LNCaP clone FGC (cell line): ENCODE results near the gene CSNK1G1.
A peak's percentile ranks its signal among the peaks of the same experiment; 100 is the strongest.
"Not testable (repeated sequence)": the region's sequence is repeated elsewhere in the genome, so short reads cannot be mapped to it uniquely, and the experiment has no call there.

Experiments
- DNase-seq: peaks from one replicate; pipeline ENCODE4 v3.0.0-alpha.2; 2011; ENCODE audit warnings: low read depth
- H3K4me3 ChIP-seq: 2 replicates; pipeline ENCODE4 v1.5.1; 2011; ENCODE audit warnings: mild to moderate bottlenecking, low read depth, low read length, control low read depth
- TF ChIP-seq, protein P1 (sequence below): IDR thresholded peaks from 2 replicates; pipeline ENCODE4 v1.5.1; 2012; ENCODE audit warnings: mild to moderate bottlenecking; ENCODE audit not compliant: control insufficient read depth, insufficient read depth; ENCODE audit errors: extremely low read depth

Gene CSNK1G1

DNA sequence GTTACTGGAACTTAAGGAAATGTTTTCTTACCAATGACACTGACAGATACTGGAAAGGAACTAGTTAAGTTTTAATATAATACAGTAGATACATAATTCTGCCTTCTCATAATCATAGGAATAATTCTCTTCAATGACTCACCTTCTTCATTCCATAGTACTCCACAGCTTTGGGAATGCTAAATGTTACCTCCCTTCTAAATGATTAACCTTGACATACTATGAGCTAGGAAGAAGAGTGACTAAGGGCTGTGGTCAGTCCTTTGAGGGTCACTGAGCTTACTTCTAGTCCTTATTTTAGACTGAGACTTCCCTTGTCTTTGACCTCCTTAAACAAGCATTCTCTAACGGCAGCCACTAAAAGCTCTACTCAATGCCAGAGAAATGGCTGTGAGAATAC lies 123.6 kb downstream of the CSNK1G1 start:
- TF ChIP-seq, protein P1, sequence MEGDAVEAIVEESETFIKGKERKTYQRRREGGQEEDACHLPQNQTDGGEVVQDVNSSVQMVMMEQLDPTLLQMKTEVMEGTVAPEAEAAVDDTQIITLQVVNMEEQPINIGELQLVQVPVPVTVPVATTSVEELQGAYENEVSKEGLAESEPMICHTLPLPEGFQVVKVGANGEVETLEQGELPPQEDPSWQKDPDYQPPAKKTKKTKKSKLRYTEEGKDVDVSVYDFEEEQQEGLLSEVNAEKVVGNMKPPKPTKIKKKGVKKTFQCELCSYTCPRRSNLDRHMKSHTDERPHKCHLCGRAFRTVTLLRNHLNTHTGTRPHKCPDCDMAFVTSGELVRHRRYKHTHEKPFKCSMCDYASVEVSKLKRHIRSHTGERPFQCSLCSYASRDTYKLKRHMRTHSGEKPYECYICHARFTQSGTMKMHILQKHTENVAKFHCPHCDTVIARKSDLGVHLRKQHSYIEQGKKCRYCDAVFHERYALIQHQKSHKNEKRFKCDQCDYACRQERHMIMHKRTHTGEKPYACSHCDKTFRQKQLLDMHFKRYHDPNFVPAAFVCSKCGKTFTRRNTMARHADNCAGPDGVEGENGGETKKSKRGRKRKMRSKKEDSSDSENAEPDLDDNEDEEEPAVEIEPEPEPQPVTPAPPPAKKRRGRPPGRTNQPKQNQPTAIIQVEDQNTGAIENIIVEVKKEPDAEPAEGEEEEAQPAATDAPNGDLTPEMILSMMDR = no peak
- DNase-seq = no peak

DNA sequence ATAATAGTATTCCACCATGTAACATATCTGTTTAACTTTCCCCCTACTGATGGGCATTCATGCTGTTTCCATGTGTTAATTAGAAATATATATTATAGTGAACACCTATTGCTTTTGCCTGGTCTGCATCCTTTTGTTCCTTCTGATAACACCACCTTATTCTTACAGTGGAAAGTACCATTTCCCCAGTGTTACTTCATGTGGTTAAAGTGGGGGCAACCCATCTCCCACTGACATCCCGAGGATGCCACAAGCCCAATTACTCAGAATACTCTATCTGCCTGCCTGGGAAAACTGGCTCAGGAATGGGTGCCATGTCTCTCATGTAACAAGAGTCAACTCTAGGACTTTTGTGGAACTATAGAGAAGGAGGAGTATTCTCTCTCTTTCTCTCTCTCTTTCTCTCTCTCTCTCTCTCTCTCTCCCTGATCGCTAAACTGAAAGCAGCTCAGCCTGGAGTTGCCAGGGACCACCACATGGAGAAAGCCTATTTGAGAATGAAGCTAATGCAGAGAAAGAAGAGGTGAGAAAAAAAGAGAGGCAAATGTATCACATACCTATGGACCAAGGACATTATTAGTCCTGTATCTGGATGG lies 126.7 kb downstream of the CSNK1G1 start:
- H3K4me3 ChIP-seq = no peak overlapping the region
- no peak for DNase-seq
- TF ChIP-seq, protein P1 = no peak

More for the DNA sequence above, 123.6 kb downstream of the CSNK1G1 start:
- H3K4me3 ChIP-seq = no peak overlapping the region

DNA sequence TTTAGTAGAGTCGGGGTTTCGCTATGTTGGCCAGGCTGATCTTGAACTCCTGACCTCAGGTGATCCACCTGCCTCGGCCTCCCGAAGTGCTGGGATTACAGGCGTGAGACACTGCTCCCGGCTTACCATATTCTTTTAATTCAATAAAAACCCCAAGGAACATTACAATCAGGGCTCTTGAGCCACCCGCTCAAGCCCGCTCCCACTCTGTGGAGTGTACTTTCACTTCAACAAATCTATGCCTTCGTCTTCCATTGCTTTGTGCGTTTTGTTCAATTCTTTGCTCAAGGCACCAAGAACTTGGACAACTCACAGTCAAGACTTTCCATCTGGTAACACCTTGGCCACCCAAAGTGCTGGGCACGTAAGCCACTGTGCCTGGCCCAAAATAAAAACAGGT lies 130.2 kb downstream of the CSNK1G1 start:
- TF ChIP-seq, protein P1 = no peak
- DNase-seq = no peak
- no peak overlapping the region for H3K4me3 ChIP-seq

DNA sequence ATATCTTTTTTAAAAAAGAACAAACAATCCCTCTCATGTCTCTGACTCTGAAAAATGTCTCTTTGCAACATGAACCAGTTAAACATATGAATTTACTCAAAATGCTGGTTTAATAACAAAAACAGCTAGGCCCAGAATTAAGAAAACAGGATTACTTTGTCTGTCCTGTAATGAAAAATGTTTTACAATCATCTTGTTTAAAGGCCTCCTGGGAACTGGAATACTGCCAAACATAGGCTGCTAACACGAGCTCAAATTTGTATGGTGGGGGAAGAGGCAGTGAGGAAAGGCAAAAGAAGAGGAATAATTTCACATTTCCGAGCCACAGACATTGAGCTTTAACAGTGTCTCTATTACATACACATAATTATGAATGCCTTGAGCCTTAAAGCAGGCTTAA lies 131.5 kb downstream of the CSNK1G1 start:
- H3K4me3 ChIP-seq = no peak overlapping the region
- TF ChIP-seq, protein P1 = no peak
- DNase-seq = peak; percentile 53

DNA sequence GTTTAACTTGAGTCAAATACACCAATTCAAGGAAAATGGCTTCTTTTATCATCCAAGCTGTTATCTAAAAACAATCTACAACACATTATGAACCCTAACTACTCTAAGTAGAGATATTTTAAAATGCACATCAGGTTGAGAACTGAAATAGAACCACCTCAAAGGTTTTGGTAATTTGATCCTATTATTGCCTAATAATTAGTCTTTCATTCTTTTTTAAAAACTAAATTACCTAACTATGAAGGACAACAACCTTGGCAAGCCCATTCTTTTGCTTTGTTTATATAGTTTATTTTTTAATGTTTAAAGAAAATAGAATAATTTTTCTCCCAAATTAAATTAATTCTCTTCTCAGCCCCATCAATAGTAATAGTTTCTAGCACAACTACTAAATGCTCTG lies 132.1 kb downstream of the CSNK1G1 start:
- TF ChIP-seq, protein P1 = no peak
- no peak for DNase-seq
- H3K4me3 ChIP-seq = no peak overlapping the region

DNA sequence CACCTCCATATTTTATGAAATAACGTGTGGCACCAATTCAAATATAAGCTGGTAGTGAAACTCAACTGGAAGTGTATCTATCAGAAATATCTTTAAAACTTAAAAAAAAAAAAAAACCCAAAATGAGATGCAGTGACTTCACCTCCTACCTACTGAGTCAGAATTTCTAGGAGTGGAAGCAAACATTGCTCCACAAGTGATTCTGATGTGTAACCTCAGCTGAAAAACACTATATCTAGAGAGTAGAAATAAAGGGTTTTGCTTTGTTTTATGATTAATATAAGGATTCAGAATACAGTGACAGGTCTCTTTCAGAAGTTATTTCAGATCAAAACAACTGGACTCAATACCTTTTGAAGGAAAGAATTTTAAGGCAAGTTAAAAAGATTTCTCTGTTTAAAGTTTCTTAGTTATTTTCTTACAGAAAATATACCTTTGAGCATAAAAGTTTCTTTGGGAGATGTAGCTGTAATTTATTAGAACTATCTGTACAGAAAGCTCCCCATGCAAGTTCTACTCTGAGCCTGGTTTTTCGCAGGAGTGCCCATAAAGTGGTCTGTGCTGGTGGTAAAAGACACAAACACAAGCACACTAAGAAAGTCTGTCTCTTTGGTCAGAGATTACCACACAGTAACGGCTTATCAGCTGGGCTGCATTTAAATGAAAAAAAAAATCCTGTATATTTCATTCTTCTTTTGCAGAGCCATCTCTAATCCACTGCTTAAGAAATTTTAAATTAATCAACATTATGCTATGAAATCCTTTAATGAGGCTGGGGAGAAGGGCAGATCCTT lies 133.2 kb downstream of the CSNK1G1 start:
- no peak for DNase-seq
- H3K4me3 ChIP-seq = no peak overlapping the region
- TF ChIP-seq, protein P1 = no peak

DNA sequence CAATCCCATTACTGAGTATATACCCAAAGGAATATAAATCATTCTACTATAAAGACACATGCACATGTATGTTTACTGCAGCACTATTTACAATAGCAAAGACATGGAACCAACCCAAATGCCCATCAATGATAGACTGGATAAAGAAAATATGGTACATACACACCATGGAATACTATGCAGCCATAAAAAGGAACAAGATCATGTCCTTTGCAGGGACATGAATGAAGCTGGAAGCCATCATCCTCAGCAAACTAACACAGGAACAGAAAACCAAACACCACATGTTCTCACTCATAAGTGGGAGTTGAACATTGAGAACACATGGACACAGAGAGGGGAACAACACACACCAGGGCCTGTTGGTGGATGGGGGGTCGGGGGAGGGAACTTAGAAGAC lies 134.1 kb downstream of the CSNK1G1 start:
- H3K4me3 ChIP-seq, DNase-seq: not testable (repeated sequence)

DNA sequence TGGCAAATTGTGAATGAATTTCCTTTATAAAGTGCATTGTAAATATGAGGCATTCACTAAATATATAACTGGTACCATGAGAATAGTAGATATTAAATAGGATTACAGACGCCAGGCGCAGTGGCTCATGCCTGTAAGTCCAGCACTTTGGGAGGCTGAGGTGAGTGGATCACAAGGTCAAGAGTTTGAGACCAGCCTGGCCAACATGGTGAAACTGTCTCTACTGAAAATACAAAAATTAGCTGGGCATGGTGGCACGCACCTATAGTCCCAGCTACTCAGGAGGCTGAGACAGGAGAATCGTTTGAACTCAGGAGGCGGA lies 138.6 kb downstream of the CSNK1G1 start:
- DNase-seq, H3K4me3 ChIP-seq: not testable (repeated sequence)
